GM04504 (cell line): ENCODE measurements around the gene SCIN.
"Not testable (repeated sequence)": the region's sequence is repeated elsewhere in the genome, so short reads cannot be mapped to it uniquely, and the experiment has no call there.

Source experiments
- DNase-seq: peaks from one replicate; pipeline ENCODE4 v3.0.0-alpha.2; 2012; ENCODE audit warnings: low read depth

Gene SCIN

DNA sequence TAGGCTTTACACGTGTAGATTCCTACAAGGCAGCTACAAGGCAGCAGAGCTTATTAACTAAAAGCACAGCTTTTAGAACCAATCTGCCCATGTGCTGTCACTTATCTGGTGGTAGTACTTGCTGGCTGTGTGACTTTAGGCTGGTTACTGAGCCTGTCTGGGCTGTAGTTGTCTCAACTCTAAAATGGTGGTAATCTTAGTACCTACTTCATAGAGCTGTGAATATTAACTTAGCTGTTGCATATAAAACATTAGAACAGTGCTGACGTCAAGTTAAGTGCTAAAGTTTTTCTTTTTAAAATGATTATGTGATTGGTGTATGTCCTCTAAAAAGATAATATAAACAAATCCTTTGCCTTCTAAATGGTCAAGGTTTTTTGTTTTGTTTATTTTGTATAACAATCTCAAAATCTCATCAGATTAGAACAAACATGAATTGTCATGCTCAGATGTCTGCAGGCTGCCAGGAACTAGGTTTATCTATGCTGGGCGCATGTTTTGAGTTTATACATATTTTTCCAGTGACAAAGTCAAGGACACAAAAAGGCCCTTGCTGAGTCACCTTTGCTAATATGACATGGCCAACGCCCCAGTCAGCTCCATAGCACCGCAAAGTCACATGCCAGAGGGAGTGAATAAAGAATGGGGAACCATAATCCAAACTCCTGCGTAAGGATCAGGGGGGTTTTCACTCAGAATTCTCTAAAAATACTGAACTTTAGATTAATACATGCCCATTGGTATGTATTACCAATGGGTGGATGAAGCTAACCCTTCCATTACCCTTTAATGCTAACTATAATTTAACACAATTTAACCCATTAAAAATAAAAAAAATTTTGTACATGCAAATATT, 77.1 kb downstream of the SCIN start:
- no peak for DNase-seq

GRCh38 chr7:12648704-12649261, 78.3 kb downstream of the SCIN start:
- DNase-seq: no peak

GRCh38 chr7:12649348-12649747, 78.8 kb downstream of the SCIN start:
- DNase-seq: no peak

DNA sequence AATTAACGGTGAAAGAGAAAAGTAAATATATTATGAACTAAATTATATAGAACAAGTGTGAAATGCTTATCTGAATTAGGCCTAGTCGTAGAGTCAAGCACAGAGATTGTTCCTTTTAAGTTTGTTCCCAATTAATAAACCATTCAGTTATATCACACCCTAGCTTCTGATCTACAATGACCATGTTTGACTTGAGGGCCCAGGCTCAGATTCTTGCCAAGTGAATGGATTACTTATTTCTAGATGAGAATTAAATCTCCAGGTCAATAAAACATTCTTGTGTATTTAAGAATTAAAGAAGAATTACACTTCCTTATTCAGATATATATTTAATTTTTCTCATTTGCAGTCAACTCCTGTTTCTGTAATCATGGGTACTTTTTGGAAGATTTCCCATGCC, 79.6 kb downstream of the SCIN start:
- no peak for DNase-seq

- no peak for DNase-seq
Observed at GRCh38 chr7:12653110-12653509, 82.6 kb downstream of the SCIN start.

- DNase-seq: no peak
Observed at GRCh38 chr7:12653518-12653917, 83.0 kb downstream of the SCIN start.

DNA sequence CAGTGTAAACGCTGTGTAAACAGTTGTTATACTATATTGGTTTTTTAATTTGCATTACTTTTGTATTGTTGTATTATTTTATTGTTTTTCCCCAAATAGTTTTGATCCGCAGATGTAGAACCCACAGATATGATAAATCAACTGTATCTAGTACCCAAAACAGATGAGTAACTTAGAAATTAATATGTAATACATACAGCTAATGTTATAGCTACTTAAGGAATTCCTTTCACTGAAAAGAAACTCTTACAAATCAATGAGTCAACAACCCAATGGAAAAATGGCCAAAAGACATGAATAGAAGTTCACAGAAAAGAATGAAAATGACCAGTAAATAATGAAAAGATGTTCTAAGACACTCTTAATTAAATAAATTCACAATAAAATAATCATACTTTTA, 84.6 kb downstream of the SCIN start:
- no peak for DNase-seq

DNA sequence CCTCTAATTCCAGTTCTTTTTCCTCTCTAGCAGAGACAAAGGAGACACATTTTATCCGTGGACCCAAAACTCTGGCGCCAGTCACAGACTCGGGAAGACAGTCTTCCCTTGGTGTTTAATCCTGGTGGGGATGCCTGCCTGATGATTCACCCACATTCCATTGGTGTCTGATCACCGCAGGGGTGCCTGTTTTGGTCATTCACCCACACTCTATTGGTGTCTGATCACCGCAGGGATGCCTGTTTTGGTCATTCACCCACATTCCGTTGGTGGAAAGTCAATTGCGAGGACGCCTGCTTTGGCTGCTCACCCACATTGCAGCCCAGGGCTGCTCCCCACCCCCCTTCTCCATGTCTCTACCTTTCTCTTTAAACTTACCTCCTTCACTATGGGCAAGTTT, 89.9 kb downstream of the SCIN start:
- peak; percentile 40 for DNase-seq

DNA sequence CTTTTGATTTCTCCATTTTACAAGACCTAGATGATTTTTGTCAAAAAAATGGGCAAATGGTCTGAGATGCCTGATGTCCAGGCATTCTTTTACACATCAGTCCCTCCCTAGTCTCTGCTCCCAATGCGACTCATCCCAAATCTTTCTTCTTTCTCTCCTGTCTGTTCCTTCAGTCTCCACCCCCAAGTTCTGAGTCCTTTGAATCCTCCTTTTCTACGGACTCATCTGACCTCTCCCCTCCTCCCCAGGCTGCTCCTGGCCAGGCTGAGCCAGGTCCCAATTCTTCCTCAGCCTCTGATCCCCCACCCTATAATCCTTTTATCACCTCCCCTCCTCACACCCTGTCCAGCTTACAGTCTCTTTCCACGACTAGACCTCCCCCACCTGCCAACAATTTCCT, 90.5 kb downstream of the SCIN start:
- DNase-seq: not testable (repeated sequence)

GRCh38 chr7:12661581-12661980, 91.1 kb downstream of the SCIN start:
- DNase-seq: no peak

GRCh38 chr7:12670000-12670729, 99.6 kb downstream of the SCIN start:
- no peak for DNase-seq

- DNase-seq: no peak
Observed at GRCh38 chr7:12670743-12671520, 100.4 kb downstream of the SCIN start.

DNA sequence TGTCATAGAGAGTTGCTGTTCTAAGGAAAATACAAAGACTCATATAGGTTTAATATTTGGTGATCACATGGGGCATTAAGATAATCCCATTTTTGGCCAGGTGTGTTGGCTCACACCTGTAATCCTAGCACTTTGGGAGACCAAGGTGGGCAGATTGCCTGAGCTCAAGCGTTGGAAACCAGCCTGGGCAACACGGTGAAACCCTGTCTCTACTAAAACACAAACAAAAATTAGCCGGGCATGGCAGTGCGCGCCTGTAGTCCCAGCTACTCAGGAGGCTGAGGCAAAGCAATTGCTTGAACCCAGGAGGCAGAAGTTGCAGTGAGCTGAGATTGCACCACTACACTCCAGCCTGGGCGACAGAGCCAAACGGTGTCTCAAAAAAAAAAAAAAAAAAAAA, 102.9 kb downstream of the SCIN start:
- DNase-seq: not testable (repeated sequence)

GRCh38 chr7:12674053-12674452, 103.5 kb downstream of the SCIN start:
- DNase-seq: no peak

GRCh38 chr7:12674861-12675260, 104.3 kb downstream of the SCIN start:
- DNase-seq: no peak

- no peak for DNase-seq
Observed at GRCh38 chr7:12683678-12684585, 113.4 kb downstream of the SCIN start.

DNA sequence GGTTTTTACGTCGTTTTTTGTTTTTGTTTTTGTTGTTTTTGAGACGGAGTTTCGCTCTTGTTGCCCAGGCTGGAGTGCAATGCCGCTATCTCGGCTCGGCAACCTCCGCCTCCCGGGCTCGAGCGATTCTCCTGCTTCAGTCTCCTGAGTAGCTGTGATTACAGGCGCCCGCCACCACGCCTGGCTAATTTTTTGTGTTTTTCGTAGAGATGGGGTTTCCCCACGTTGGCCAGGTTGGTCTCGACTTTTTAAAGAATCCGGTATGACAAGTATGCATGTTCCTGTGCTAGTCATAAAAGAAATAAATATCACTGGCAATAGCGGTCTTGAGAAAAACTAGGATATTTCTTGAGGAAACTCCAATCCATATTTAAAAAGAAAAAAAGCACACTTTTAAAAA, 114.2 kb downstream of the SCIN start:
- DNase-seq: no peak

GRCh38 chr7:12685550-12685949, 115.0 kb downstream of the SCIN start:
- DNase-seq: no peak

- peak; percentile 66 for DNase-seq
Observed at GRCh38 chr7:12686234-12686890, 115.8 kb downstream of the SCIN start.

- peak; percentile 95 for DNase-seq
Observed at GRCh38 chr7:12686891-12687717, 116.6 kb downstream of the SCIN start, which contains the start of gene ARL4A. Gene ARL4A (plus strand): TSS chr7:12687633. CDS start chr7:12688255, 622 bp downstream.
